ENCODE results near the gene TAF8.
"Not testable (repeated sequence)": the region's sequence is repeated elsewhere in the genome, so short reads cannot be mapped to it uniquely, and the experiment has no call there.

DNA sequence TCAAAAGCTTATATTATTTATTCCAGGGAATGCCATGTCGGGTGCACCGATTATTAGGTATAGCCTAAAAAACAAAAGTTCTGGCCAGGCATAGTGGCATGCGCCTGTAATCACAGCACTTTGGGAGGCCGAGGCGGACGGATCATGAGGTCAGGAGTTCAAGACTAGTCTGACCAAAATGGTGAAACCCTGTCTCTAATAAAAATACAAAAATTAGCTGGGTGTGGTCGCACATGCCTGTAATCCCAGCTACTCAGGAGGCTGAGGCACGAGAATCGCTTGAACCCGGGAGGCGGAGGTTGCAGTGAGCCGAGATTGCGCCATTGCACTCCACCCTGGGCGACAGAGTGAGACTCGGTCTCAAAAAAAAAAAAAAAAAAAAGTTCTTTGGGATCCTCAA, 12.7 kb upstream of the TAF8 start:
- TF ChIP-seq, protein P1, sequence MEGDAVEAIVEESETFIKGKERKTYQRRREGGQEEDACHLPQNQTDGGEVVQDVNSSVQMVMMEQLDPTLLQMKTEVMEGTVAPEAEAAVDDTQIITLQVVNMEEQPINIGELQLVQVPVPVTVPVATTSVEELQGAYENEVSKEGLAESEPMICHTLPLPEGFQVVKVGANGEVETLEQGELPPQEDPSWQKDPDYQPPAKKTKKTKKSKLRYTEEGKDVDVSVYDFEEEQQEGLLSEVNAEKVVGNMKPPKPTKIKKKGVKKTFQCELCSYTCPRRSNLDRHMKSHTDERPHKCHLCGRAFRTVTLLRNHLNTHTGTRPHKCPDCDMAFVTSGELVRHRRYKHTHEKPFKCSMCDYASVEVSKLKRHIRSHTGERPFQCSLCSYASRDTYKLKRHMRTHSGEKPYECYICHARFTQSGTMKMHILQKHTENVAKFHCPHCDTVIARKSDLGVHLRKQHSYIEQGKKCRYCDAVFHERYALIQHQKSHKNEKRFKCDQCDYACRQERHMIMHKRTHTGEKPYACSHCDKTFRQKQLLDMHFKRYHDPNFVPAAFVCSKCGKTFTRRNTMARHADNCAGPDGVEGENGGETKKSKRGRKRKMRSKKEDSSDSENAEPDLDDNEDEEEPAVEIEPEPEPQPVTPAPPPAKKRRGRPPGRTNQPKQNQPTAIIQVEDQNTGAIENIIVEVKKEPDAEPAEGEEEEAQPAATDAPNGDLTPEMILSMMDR (IDR thresholded peaks at IDR 0.05): not testable (repeated sequence)
- TF ChIP-seq POLR2A (IDR thresholded peaks at IDR 0.05): not testable (repeated sequence)
